IMR-90 (cell line): ENCODE results near the gene ARHGAP15. TPM values are rescaled to one million over a fixed set of nuclear protein-coding genes. Genes with fewer than 3 reads are reported as not detected.

Source experiments
- ATAC-seq: fragments of 200-7000 bp; cut with Tn5 transposase; 2 replicates; pipeline ENCODE4 v1.9.1; 2020; ENCODE audit warnings: low read depth, mild to moderate bottlenecking, moderate library complexity
- BruUV-seq: library from RNA; stranded (reverse); fragments of 400-500 nt; replicated peaks from 2 replicates; lab custom pipeline; 2021; lab: Mats Ljungman, UMichigan
- CTCF ChIA-PET: fragments of 300-600 bp; formaldehyde crosslinking; extraction: SDS; loops from one replicate; lab custom pipeline; 2021; ENCODE audit warnings: antibody characterized with exemption; lab: Yijun Ruan, JAX
- POLR2A ChIA-PET: fragments of 300-600 bp; sonication (Branson Sonifier 250); formaldehyde crosslinking; loops from one replicate; lab custom pipeline; 2022; ENCODE audit warnings: antibody characterized with exemption; ENCODE audit not compliant: unreplicated experiment; lab: Charles Lee
- DNase-seq: peaks from one replicate; pipeline ENCODE4 v3.0.0; 2013
- H2AFZ ChIP-seq: replicated peaks from 2 replicates; pipeline ENCODE3; 2013; ENCODE audit warnings: low read length, mild to moderate bottlenecking; ENCODE audit not compliant: poor library complexity
- H2AK5ac ChIP-seq: 2 replicates; pipeline ENCODE4 v1.6.1; 2013; ENCODE audit warnings: low read depth, low read length, inconsistent platforms
- H2AK9ac ChIP-seq: replicated peaks from 2 replicates; pipeline ENCODE3; 2013; ENCODE audit warnings: mild to moderate bottlenecking, low read depth, low read length, moderate library complexity; ENCODE audit not compliant: poor library complexity
- H2BK120ac ChIP-seq: 2 replicates; pipeline ENCODE4 v1.6.1; 2013; ENCODE audit warnings: low read depth, low read length, inconsistent platforms
- H2BK15ac ChIP-seq: 3 replicates; pipeline ENCODE4 v1.6.1; 2013; ENCODE audit warnings: low read depth, low read length, inconsistent platforms
- H2BK20ac ChIP-seq: 2 replicates; pipeline ENCODE4 v1.6.1; 2013; ENCODE audit warnings: low read depth, mild to moderate bottlenecking, inconsistent platforms, low read length, moderate library complexity
- H2BK5ac ChIP-seq: 2 replicates; pipeline ENCODE4 v1.6.1; 2013; ENCODE audit warnings: mild to moderate bottlenecking, low read depth, low read length, inconsistent platforms; ENCODE audit not compliant: poor library complexity, severe bottlenecking
- H3K14ac ChIP-seq: replicated peaks from 2 replicates; pipeline ENCODE4 v1.6.1; 2013; ENCODE audit warnings: low read depth, low read length, inconsistent platforms
- H3K18ac ChIP-seq: 2 replicates; pipeline ENCODE4 v1.6.1; 2013; ENCODE audit warnings: low read depth, low read length, control low read depth
- H3K23ac ChIP-seq: 2 replicates; pipeline ENCODE4 v1.6.1; 2013; ENCODE audit warnings: low read depth, low read length, inconsistent platforms
- H3K27ac ChIP-seq: 2 replicates; pipeline ENCODE4 v1.5.1; 2013; ENCODE audit warnings: mild to moderate bottlenecking, control low read depth, low read length; ENCODE audit not compliant: insufficient read depth
- H3K27me3 ChIP-seq: 2 replicates; pipeline ENCODE4 v1.6.1; 2013; ENCODE audit warnings: low read length; ENCODE audit not compliant: control insufficient read depth, insufficient read depth
- H3K36me3 ChIP-seq: 2 replicates; pipeline ENCODE4 v1.6.1; 2013; ENCODE audit warnings: low read length, mixed read lengths; ENCODE audit not compliant: control insufficient read depth, insufficient read depth
- H3K4ac ChIP-seq: 2 replicates; pipeline ENCODE4 v1.6.1; 2013; ENCODE audit warnings: low read depth, low read length, inconsistent platforms
- H3K4me1 ChIP-seq: 2 replicates; pipeline ENCODE4 v1.6.1; 2013; ENCODE audit warnings: low read length, mixed read lengths; ENCODE audit not compliant: control insufficient read depth, insufficient read depth
- H3K4me2 ChIP-seq: 2 replicates; pipeline ENCODE4 v1.6.1; 2013; ENCODE audit warnings: low read depth, mild to moderate bottlenecking, control low read depth, low read length, moderate library complexity
- H3K4me3 ChIP-seq: 2 replicates; pipeline ENCODE4 v1.5.1; 2013; ENCODE audit warnings: low read depth, mild to moderate bottlenecking, control low read depth, low read length, moderate library complexity; ENCODE audit not compliant: insufficient read depth
- H3K56ac ChIP-seq: 2 replicates; pipeline ENCODE4 v1.6.1; 2013; ENCODE audit warnings: low read length, inconsistent platforms; ENCODE audit not compliant: insufficient read depth; ENCODE audit errors: extremely low read depth
- H3K79me1 ChIP-seq, 2 experiments: 2 replicates each; pipeline ENCODE4 v1.6.1; 2013; ENCODE audit warnings: low read length in 2 of 2, inconsistent platforms in 1 of 2, low read depth in 1 of 2
- H3K9ac ChIP-seq: 2 replicates; pipeline ENCODE4 v1.6.1; 2013; ENCODE audit warnings: low read depth, low read length, control low read depth
- H3K9me1 ChIP-seq: 2 replicates; pipeline ENCODE4 v1.6.1; 2013; ENCODE audit warnings: low read length, inconsistent platforms; ENCODE audit not compliant: insufficient read depth
- H3K9me3 ChIP-seq: 2 replicates; pipeline ENCODE4 v1.6.1; 2013; ENCODE audit warnings: low read length; ENCODE audit not compliant: control insufficient read depth, insufficient read depth
- H4K20me1 ChIP-seq: 2 replicates; pipeline ENCODE4 v1.6.1; 2013; ENCODE audit warnings: low read length, inconsistent platforms; ENCODE audit not compliant: insufficient read depth
- H4K5ac ChIP-seq: 2 replicates; pipeline ENCODE4 v1.6.1; 2013; ENCODE audit warnings: mild to moderate bottlenecking, low read depth, low read length, control low read depth
- H4K8ac ChIP-seq, 2 experiments: 2 replicates each; pipeline ENCODE4 v1.6.1; 2013; ENCODE audit warnings: low read depth in 2 of 2, low read length in 2 of 2, control low read depth in 1 of 2, inconsistent platforms in 1 of 2
- H4K91ac ChIP-seq: 2 replicates; pipeline ENCODE4 v1.6.1; 2013; ENCODE audit warnings: low read depth, low read length, inconsistent platforms; ENCODE audit not compliant: insufficient read depth
- BHLHE40 ChIP-seq: fragments of 150-350 bp; IDR thresholded peaks from 2 replicates; pipeline ENCODE4 v1.6.1; 2016; ENCODE audit warnings: mild to moderate bottlenecking, low read depth, low read length
- CHD1 ChIP-seq: IDR thresholded peaks from 2 replicates; pipeline ENCODE4 v1.6.1; 2012; ENCODE audit warnings: low read depth, low read length, improper control_type of control experiment
- CTCF ChIP-seq: conservative IDR thresholded peaks from 2 replicates; pipeline ENCODE4 v1.5.1; 2012; ENCODE audit warnings: mild to moderate bottlenecking, low read depth, low read length, improper control_type of control experiment
- MAZ ChIP-seq: IDR thresholded peaks from 2 replicates; pipeline ENCODE4 v1.6.1; 2012; ENCODE audit warnings: low read depth, mild to moderate bottlenecking, low read length, improper control_type of control experiment, moderate library complexity, borderline replicate concordance
- SMC3 ChIP-seq: fragments of 150-350 bp; IDR thresholded peaks from 2 replicates; pipeline ENCODE4 v1.6.1; 2016; ENCODE audit warnings: low read depth, mild to moderate bottlenecking, antibody characterized with exemption, low read length, moderate library complexity
- WGBS, 2 experiments: methylation state at CpG; one replicate each; pipeline versions ENCODE4 v1.1.5 to v1.1.7; 2013; ENCODE audit warnings: missing lambda C conversion rate in 2 of 2; ENCODE audit not compliant: insufficient read length in 1 of 2; ENCODE audit errors: extremely low coverage in 2 of 2; 5-methylcytosine and 5-hydroxymethylcytosine counted together
- dilution Hi-C: fragments of 300-500 bp; cut with HindIII; formaldehyde crosslinking; loops from one replicate; pipeline ENCODE4 v1.14.3; 2018; ENCODE audit warnings: low sequenced_read_pairs; ENCODE audit not compliant: unreplicated experiment
- in situ Hi-C: fragments of 300-500 bp; cut with MboI; formaldehyde crosslinking; loops from 3 replicates; pipeline ENCODE4 v1.14.3; 2019; ENCODE audit warnings: low sequenced_read_pairs, inconsistent platforms, mixed read lengths
- intact Hi-C: fragments of 100-400 bp; cut with micrococcal nuclease; formaldehyde crosslinking; loops from 2 replicates; pipeline ENCODE4 v1.10.0; 2022
- polyA plus RNA-seq, 3 experiments: library from polyadenylated mRNA; depleted of rRNA; stranded (reverse); fragments of >200 nt; gene quantifications; 2 replicates each; pipeline ENCODE4 v1.2.3, GENCODE V29; 2012; ENCODE audit warnings: low replicate concordance in 1 of 3
- total RNA-seq: library from RNA; depleted of rRNA; stranded (reverse); fragments of >200 nt; gene quantifications from 2 replicates; pipeline ENCODE4 v1.2.3, GENCODE V29; 2012

ARHGAP15 gene
- total and polyA plus RNA-seq, 2 of the 4 experiments (the other 2 are of a cell fraction), result not detected

- Histone ChIP-seq H2BK5ac (no peak overlapping the region), H3K9me1 (no peaks in the 10 kb centered on the region), H3K4me2 (no peak overlapping the region), H3K4me3 (no peak overlapping the region), H2BK15ac (no peak overlapping the region), H4K91ac (no peak overlapping the region), H3K27me3 (no peaks in the 10 kb centered on the region), H3K9ac (no peak overlapping the region), H2AK5ac (no peak overlapping the region), H3K36me3 (no peaks in the 10 kb centered on the region), H2AK9ac (no peak overlapping the region), H3K56ac (no peak overlapping the region), H4K5ac (no peak overlapping the region), H2AFZ (no peak overlapping the region), H3K4ac (no peak overlapping the region), H3K14ac (no peak overlapping the region), H3K4me1 (no peaks in the 10 kb centered on the region), H3K79me1 (no peaks in the 10 kb centered on the region), H4K20me1 (no peaks in the 10 kb centered on the region), H3K18ac (no peak overlapping the region), H3K23ac (no peak overlapping the region), H2BK120ac (no peak overlapping the region), H4K8ac (no peak overlapping the region), H3K9me3 (no peaks in the 10 kb centered on the region), H3K27ac (no peak overlapping the region), H2BK20ac (no peak overlapping the region)
- BruUV-seq, result no TSS peak
- ATAC-seq, result no peak
- in situ Hi-C loops (no loop called here), intact Hi-C loops (no loop called here), dilution Hi-C loops (no loop called here)
- ChIA-PET CTCF (no interaction called here), POLR2A (no interaction called here)
- TF ChIP-seq BHLHE40 (no peak), SMC3 (no peak), CTCF (no peak), MAZ (no peak), CHD1 (no peak)
- DNase-seq, result no peak
- WGBS, 2 experiments, result 88% methylated on average over 2 of the region's 6 CpGs; no CpG with 5 or more reads in 1 of the 2 experiments
These were observed 630.2 kb downstream of the ARHGAP15 start for GRCh38 chr2:143759455-143759854.
